A673 (cell line): Measurements from ENCODE around the gene TMEM126B. TPM values are rescaled to one million over a fixed set of nuclear protein-coding genes. Genes with fewer than 3 reads are reported as not detected.
"Not testable (repeated sequence)": the region's sequence is repeated elsewhere in the genome, so short reads cannot be mapped to it uniquely, and the experiment has no call there.

ENCODE experiments used
- BruUV-seq: library from RNA; stranded (reverse); fragments of 400-500 nt; replicated peaks from 2 replicates; lab custom pipeline; 2021; lab: Mats Ljungman, UMichigan
- CTCF ChIA-PET: fragments of 300-600 bp; sonication (Branson Sonifier 250); formaldehyde crosslinking; loops from one replicate; lab custom pipeline; 2022; ENCODE audit warnings: antibody characterized with exemption; lab: Charles Lee
- POLR2A ChIA-PET: fragments of 300-600 bp; sonication (Branson Sonifier 250); formaldehyde crosslinking; loops from one replicate; lab custom pipeline; 2022; ENCODE audit warnings: antibody characterized with exemption; ENCODE audit not compliant: low non-redundant PET; lab: Charles Lee
- DNase-seq: peaks from one replicate; pipeline ENCODE4 v3.0.0-alpha.2; 2015; ENCODE audit warnings: low spot score
- H3K27ac ChIP-seq: fragments of 200-600 bp; sonication (generic); 2 replicates; pipeline ENCODE4 v1.5.1; 2016; ENCODE audit warnings: mixed run types, low read depth, mild to moderate bottlenecking, mixed read lengths, antibody characterized with exemption, low read length; ENCODE audit not compliant: poor library complexity, severe bottlenecking
- H3K27me3 ChIP-seq: fragments of 200-600 bp; sonication (generic); replicated peaks from 2 replicates; pipeline ENCODE4 v1.6.1; 2017; ENCODE audit warnings: mixed run types, low read depth, mild to moderate bottlenecking, mixed read lengths, antibody characterized with exemption, low read length; ENCODE audit not compliant: insufficient read depth, poor library complexity
- H3K36me3 ChIP-seq: fragments of 200-600 bp; sonication (generic); 2 replicates; pipeline ENCODE4 v1.6.1; 2016; ENCODE audit warnings: mixed run types, mild to moderate bottlenecking, mixed read lengths, antibody characterized with exemption, low read length; ENCODE audit not compliant: insufficient read depth, poor library complexity, severe bottlenecking
- H3K4me1 ChIP-seq: fragments of 200-600 bp; sonication (generic); 2 replicates; pipeline ENCODE4 v1.6.1; 2017; ENCODE audit warnings: mixed run types, mild to moderate bottlenecking, mixed read lengths, antibody characterized with exemption, low read length; ENCODE audit not compliant: insufficient read depth, poor library complexity, severe bottlenecking
- H3K4me3 ChIP-seq: fragments of 200-600 bp; sonication (generic); 2 replicates; pipeline ENCODE4 v1.5.1; 2016; ENCODE audit warnings: low read depth, mixed run types, mild to moderate bottlenecking, mixed read lengths, low read length; ENCODE audit not compliant: poor library complexity, severe bottlenecking
- H3K9me3 ChIP-seq: fragments of 200-600 bp; sonication (generic); 2 replicates; pipeline ENCODE4 v1.6.1; 2016; ENCODE audit warnings: mixed run types, low read depth, mild to moderate bottlenecking, mixed read lengths, antibody characterized with exemption, low read length; ENCODE audit not compliant: poor library complexity, severe bottlenecking
- CTCF ChIP-seq: fragments of 300-800, 200-600 bp; sonication (generic); conservative IDR thresholded peaks from 2 replicates; pipeline ENCODE4 v1.5.1; 2017; ENCODE audit warnings: low read depth, mild to moderate bottlenecking, antibody characterized with exemption, low read length, moderate library complexity, mixed read lengths
- EZH2 ChIP-seq: fragments of 200-600 bp; sonication (generic); IDR thresholded peaks from 2 replicates; pipeline ENCODE4 v1.6.1; 2017; ENCODE audit warnings: borderline replicate concordance, low read depth, mild to moderate bottlenecking, mixed read lengths, antibody characterized with exemption, low read length; ENCODE audit not compliant: poor library complexity, severe bottlenecking
- intact Hi-C: fragments of 100-400 bp; cut with micrococcal nuclease; formaldehyde crosslinking; loops from one replicate; pipeline ENCODE4 v1.10.0; 2022; ENCODE audit not compliant: unreplicated experiment
- total RNA-seq: library from RNA; stranded (reverse); gene quantifications from 2 replicates; pipeline ENCODE4 v1.2.3, GENCODE V29; 2021

Gene TMEM126B
- total RNA-seq, 1 experiment from 2014 or later: 80.5 TPM

- DNase-seq: peak; percentile 3
- Histone ChIP-seq H3K36me3 (no peaks in the 10 kb centered on the region), H3K27me3 (peaks cover under 1% of the 10 kb centered on the region), H3K27ac (no peak overlapping the region), H3K9me3 (no peaks in the 10 kb centered on the region), H3K4me1 (no peaks in the 10 kb centered on the region), H3K4me3 (no peak overlapping the region)
- CTCF ChIA-PET: no interaction called here
- BruUV-seq: no TSS peak
- POLR2A ChIA-PET: no interaction called here
- TF ChIP-seq CTCF (no peak), EZH2 (no peak)
- intact Hi-C loops: loop anchor here (5.0 to 10.0 kb wide), 3 partner anchors 63 to 693 kb away; no protein-coding TSS in a partner anchor
These were observed 29.3 kb upstream of the TMEM126B start for GRCh38 chr11:85599083-85599482.

GRCh38 chr11:85602526-85603213 is 25.7 kb upstream of the TMEM126B start:
- Histone ChIP-seq H3K9me3 (no peaks in the 10 kb centered on the region), H3K27ac (no peak overlapping the region), H3K27me3 (peaks cover 4% of the 10 kb centered on the region), H3K36me3 (no peaks in the 10 kb centered on the region), H3K4me3 (no peak overlapping the region), H3K4me1 (no peaks in the 10 kb centered on the region)
- ChIA-PET POLR2A (no interaction called here), CTCF (no interaction called here)
- BruUV-seq: no TSS peak
- TF ChIP-seq CTCF (no peak), EZH2 (no peak)
- no peak for DNase-seq
- intact Hi-C loops: no loop called here

DNA sequence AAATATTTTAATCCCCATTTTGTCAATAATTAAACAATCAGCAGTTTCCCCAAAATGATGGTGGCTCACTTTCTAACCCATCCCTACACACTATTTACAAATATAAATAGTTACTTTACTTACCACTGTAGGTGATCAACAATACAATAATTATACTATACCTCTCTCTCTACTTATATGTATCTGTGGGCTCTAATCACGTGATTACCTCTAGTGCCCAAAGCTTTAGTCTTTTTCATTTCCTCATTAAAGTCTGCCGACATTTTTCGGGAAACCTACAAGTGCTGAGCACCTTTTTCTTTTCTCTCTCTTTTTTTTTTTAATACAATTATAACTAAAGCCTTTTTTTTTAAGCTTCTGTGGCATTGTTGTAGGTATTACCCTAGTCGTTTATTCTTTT is 25.2 kb upstream of the TMEM126B start:
- POLR2A ChIA-PET: no interaction called here
- Histone ChIP-seq H3K27me3 (peaks cover 4% of the 10 kb centered on the region), H3K4me3 (no peak overlapping the region), H3K27ac (no peak overlapping the region), H3K4me1 (no peaks in the 10 kb centered on the region), H3K9me3 (no peaks in the 10 kb centered on the region), H3K36me3 (no peaks in the 10 kb centered on the region)
- CTCF ChIA-PET: no interaction called here
- DNase-seq: no peak
- BruUV-seq: no TSS peak
- TF ChIP-seq CTCF (no peak), EZH2 (no peak)
- intact Hi-C loops: no loop called here

- intact Hi-C loops, BruUV-seq, H3K27ac ChIP-seq, CTCF ChIA-PET, H3K27me3 ChIP-seq, POLR2A ChIA-PET, H3K4me3 ChIP-seq, DNase-seq, H3K9me3 ChIP-seq, H3K36me3 ChIP-seq, H3K4me1 ChIP-seq: not testable (repeated sequence)
These were observed 22.2 kb upstream of the TMEM126B start for GRCh38 chr11:85606237-85606636.

DNA sequence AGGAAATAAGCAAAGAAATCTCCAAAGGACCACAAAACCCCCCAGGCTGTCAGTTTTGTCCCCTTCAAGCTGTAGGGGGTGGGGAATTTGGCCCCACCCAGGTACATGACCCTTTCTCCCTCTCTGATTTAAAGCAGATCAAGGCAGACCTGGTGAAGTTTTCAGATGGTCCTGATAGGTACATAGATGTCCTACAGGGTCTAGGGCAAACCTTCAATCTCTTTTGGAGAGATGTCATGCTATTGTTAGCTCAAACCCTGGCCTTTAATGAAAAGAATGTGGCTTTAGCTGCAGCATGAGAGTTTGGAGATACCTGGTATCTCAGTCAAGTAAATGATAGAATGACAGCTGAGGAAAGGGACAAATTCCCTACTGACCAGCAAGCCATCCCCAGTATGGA is 19.8 kb upstream of the TMEM126B start:
- CTCF ChIA-PET, H3K36me3 ChIP-seq, H3K27me3 ChIP-seq, DNase-seq, intact Hi-C loops, H3K4me3 ChIP-seq, POLR2A ChIA-PET, H3K4me1 ChIP-seq, H3K27ac ChIP-seq, BruUV-seq, H3K9me3 ChIP-seq: not testable (repeated sequence)
